HG02884 (cell line): ENCODE measurements around the gene FGB.

Experiments used
- ATAC-seq: cut with Tn5 transposase; IDR thresholded peaks from one replicate; pipeline ENCODE4 v1.9.1; 2021; ENCODE audit warnings: mild to moderate bottlenecking, moderate library complexity; ENCODE audit not compliant: unreplicated experiment

Gene FGB

GRCh38 chr4:154562697-154563254, at the start of gene FGB:
TSS of gene FGB (plus strand) at chr4:154563011. CDS start at chr4:154563019, 8 bp downstream.
- ATAC-seq: no peak

GRCh38 chr4:154516318-154517029, 46.3 kb upstream of the FGB start:
- no peak for ATAC-seq

GRCh38 chr4:154517591-154517990, 45.2 kb upstream of the FGB start:
- no peak for ATAC-seq

GRCh38 chr4:154519214-154519613, 43.6 kb upstream of the FGB start:
- no peak for ATAC-seq

- ATAC-seq: no peak
These were observed 41.2 kb upstream of the FGB start for GRCh38 chr4:154521607-154522006.

- ATAC-seq: no peak
These were observed 36.7 kb upstream of the FGB start for GRCh38 chr4:154526151-154526550.

GRCh38 chr4:154527308-154527707, 35.5 kb upstream of the FGB start:
- no peak for ATAC-seq

- no peak for ATAC-seq
These were observed 33.9 kb upstream of the FGB start for GRCh38 chr4:154528869-154529268.

- ATAC-seq: no peak
These were observed 32.9 kb upstream of the FGB start for GRCh38 chr4:154529728-154530519.

- ATAC-seq: no peak
These were observed 28.5 kb upstream of the FGB start for GRCh38 chr4:154534296-154534695.

- no peak for ATAC-seq
These were observed 20.4 kb upstream of the FGB start for GRCh38 chr4:154542271-154542879.

GRCh38 chr4:154545689-154546088, 17.1 kb upstream of the FGB start:
- no peak for ATAC-seq

GRCh38 chr4:154549894-154550790, 12.7 kb upstream of the FGB start, which contains the start of gene PLRG1:
TSS of gene PLRG1 (minus strand) at chr4:154550400. CDS start at chr4:154550308, 92 bp downstream.
- ATAC-seq: peak; percentile 97

- peak; percentile 50 for ATAC-seq
These were observed 10.7 kb upstream of the FGB start for GRCh38 chr4:154551872-154552686.

GRCh38 chr4:154559141-154559493, 3.7 kb upstream of the FGB start:
- peak; percentile 26 for ATAC-seq

GRCh38 chr4:154559494-154560418, 3.1 kb upstream of the FGB start:
- peak; percentile 86 for ATAC-seq

- ATAC-seq: no peak
These were observed 2.4 kb upstream of the FGB start for GRCh38 chr4:154560419-154560801.

- ATAC-seq: no peak
These were observed 2.0 kb upstream of the FGB start for GRCh38 chr4:154560824-154561231.

GRCh38 chr4:154564311-154564710, 1.5 kb downstream of the FGB start:
- ATAC-seq: no peak
